Measurements from ENCODE around the gene USP26.
"Not testable (repeated sequence)": the region's sequence is repeated elsewhere in the genome, so short reads cannot be mapped to it uniquely, and the experiment has no call there.

USP26 gene, protein sequence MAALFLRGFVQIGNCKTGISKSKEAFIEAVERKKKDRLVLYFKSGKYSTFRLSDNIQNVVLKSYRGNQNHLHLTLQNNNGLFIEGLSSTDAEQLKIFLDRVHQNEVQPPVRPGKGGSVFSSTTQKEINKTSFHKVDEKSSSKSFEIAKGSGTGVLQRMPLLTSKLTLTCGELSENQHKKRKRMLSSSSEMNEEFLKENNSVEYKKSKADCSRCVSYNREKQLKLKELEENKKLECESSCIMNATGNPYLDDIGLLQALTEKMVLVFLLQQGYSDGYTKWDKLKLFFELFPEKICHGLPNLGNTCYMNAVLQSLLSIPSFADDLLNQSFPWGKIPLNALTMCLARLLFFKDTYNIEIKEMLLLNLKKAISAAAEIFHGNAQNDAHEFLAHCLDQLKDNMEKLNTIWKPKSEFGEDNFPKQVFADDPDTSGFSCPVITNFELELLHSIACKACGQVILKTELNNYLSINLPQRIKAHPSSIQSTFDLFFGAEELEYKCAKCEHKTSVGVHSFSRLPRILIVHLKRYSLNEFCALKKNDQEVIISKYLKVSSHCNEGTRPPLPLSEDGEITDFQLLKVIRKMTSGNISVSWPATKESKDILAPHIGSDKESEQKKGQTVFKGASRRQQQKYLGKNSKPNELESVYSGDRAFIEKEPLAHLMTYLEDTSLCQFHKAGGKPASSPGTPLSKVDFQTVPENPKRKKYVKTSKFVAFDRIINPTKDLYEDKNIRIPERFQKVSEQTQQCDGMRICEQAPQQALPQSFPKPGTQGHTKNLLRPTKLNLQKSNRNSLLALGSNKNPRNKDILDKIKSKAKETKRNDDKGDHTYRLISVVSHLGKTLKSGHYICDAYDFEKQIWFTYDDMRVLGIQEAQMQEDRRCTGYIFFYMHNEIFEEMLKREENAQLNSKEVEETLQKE

DNA sequence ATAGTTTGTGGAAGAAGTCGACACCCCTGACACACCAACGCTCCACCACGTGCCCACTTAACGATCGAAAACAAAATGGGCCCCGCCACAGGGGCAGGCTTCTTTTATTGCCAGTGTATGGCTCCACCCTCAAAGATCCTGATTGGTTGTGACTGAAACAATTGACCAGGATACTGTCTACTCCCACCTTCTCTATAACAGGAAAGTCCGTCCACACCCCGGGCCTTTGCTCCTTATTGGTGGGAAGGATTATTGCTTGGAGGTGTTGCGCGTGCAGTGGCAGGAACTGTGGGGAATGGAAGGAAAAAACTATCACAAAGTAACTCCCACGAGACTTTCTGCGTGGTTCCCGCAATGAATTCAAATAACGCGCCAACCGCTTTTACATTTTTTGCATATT lies at the start of gene USP26:
Gene USP26, minus strand, starts transcription at position 79 of the 400 bp plus-strand sequence. CDS start 68,889 bp downstream, outside the sequence.
- no peak for DNase-seq (ENCODE audit: low read depth, low spot score)

DNA sequence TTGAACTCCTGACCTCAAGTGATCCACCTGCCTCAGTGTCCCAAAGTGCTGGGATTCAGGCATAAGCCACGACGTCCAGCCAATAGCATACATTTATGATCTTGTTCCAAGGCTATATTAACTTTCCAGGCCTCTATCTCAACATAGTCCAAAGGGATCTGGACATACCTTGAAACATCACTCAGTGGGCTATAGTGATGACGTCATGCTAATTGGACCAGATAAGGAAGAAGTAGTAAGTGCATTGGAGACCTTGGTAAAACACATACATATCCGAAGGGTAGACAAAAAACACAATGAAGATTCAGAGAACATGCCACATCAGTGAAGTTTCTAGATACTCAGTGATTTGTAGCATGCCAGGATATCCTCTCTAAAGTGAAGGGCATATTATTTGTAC lies 37.4 kb upstream of the USP26 start:
- DNase-seq (ENCODE audit: low read depth, low spot score), result no peak

DNA sequence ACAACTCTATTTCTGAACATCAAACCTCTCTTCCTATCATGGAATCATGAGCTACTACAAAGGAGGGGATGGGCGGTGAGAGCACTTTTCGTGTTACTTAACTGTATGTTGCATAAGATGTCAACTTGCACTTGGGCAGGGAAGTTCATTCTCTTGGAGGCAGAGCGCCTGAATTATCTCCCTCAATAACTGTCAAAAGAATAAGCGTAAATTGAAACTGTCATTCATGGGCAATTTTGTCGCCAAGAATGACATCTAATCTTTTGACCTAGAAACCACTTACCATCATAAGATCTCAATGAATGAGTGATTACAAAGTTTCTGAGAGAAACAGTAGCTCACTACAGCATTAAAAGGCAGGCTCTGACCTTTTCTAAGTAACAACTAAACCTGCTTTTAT lies 23.5 kb upstream of the USP26 start:
- no peak for DNase-seq (ENCODE audit: low read depth, low spot score)

DNA sequence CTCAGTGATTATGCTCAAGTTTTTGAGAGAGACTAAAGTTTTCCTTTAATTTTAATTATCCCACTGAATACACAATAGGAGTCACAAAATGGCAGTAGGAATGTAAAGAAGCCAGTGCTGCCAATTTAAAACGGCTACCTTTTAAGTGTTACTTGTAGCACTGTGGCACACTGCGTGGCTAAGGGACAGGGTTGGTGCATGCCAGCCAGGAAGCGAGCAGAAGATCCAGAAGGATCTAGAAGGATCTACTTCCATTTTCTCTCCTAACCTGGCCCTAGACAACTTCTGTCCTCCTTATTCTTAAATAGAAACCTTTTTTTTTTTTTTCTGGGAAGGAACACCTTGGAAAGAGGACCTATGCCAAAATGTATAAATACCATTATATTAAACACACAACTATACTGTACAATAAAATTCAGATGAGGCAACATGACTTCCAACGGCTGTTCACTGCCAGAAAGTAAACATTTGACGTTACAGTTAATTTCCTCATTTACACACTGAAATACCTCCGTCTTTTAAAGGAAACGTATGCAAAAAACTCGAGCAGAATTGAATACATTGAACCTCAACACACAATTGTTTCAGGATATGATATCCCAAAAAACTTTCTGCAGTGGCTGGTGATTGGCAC lies 2.7 kb downstream of the USP26 start:
- no peak for DNase-seq (ENCODE audit: low read depth, low spot score)

DNA sequence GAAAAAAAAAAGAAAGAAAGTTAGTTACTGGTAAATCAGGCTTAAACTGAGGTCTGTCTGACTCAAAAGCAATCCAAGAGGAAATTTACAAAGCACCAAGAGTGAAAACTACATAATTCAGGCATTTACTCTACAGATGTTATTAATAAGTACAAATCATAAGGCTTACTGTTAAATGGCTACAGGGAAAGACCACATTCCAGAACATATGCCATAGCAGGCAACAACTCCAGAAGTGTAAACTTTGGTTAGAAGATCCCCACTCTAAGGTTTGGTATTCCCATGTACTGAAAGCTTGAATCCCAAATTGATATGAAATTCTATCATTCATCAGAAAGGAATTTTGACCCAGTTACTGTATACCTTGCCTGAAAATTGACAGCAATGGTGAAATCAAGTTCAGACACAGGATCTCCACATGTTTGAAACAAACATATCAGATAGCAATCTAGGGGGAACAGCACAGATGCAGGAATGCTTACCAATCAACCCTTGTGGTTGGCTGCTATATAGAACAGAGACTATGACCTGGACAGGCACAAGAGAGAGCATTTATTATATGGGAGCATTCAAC lies 6.6 kb downstream of the USP26 start:
- no peak for DNase-seq (ENCODE audit: low read depth, low spot score)

DNA sequence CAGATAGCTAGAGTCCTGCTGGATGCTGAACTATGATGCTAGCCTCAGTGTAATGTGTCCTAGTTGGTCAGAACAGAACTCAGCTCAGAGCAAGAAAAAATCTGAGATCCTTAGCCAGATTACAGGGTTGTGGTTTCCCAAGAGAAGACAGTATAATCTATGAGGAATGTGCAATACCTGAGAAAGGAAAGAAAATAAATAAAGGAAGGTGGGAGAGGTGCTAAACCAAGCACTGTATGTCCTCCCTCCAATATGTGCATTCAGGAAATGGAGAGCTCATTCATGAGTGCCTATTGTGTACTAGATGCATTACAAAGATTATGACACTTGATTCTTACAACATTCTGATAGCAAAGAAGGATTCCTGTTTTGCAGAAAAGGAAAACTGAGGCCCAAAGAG lies 7.5 kb downstream of the USP26 start:
- no peak for DNase-seq (ENCODE audit: low read depth, low spot score)

DNA sequence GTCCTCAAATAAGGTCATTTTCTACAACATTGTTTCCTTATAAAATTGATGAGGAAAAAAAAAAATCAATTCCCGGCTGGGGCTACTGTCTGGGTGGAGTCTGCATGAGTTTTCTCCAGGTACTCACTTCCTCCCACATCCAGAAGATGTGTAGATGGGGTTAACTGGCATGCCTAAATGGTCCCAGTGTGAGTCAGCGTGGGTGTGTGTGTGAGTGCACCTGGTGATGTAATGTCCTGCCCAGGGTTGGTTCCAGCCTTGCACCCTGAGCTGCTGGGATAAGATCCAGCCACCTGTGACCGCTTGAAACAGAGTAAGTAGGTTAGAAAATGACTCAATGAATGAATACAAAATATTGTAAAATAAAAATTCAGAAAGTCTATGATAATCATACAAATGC lies 11.1 kb downstream of the USP26 start:
- DNase-seq (ENCODE audit: low read depth, low spot score), result no peak

DNA sequence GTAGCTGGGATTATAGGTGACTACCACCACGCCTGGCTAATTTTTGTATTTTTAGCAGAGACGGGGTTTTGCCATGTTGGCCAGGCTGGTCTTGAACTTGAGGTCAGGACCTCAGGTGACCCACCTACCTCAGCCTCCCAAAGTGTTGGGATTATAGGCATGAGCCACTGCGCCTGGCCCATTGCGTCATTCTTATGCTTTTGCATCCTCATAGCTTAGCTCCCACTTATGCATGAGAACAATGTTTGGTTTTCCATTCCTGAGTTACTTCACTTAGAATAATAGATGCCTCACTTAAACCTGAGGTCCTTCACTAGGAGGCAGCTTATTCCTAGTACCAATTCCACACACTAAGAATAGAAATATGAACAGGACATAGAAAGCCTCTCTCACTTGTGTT lies 11.9 kb downstream of the USP26 start:
- DNase-seq (ENCODE audit: low read depth, low spot score), result not testable (repeated sequence)

DNA sequence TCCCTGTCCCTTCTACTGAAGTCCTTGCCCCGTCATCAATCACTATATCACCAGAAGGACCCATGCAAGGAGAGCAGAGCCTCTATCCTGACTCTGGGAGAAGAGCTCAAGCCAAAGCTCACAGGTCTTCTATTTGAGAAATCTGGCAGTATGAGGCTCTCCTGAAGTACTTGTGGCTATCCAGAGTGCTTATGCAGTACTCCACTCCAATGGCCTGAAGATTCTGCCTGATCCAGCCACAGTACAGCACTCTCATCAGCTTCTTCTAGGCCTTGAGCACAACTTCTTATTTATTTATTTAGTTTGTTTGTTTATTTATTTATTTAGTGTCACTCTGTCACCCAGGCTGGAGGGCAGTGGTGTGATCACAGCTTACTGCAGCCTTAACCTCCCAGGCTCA lies 13.0 kb downstream of the USP26 start:
- no peak for DNase-seq (ENCODE audit: low read depth, low spot score)

DNA sequence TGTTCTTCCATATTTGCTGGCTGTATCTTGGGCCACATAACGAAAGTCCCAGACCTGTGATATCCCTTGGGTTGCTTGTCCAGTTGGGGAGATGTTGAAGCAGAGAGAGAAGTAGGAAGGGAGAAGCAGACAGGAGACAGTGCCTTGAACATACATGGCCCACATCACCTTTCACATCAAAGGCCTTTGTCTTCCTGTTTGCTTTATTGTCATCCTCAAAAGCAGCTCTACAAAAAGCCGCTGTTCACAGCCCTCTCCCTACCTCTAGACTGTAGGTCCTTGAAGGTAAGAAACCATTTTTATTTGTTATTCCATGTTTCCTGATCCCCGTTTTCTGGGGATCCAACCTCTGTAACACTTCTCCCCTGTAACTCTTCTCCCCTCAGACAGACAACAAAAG lies 14.9 kb downstream of the USP26 start:
- no peak for DNase-seq (ENCODE audit: low read depth, low spot score)

DNA sequence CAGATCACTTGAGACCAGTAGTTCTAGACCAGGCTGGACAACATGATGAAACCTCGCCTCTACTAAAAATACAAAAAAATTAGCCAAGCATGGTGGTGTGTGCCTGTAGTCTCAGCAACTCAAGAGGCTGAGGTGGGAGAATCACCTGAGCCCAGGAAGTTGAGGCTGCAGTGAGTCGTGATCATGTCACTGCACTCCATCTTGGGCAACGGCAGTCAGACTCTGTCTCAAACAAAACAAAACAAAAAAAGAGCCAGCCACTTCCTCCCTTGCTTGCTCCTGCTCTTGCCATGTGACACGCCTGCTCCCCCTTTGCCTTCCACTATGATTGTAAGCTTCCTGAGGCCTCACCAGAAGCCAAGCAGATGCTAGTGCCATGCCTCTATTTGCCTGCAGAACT lies 19.1 kb downstream of the USP26 start:
- not testable (repeated sequence) for DNase-seq (ENCODE audit: low read depth, low spot score)

DNA sequence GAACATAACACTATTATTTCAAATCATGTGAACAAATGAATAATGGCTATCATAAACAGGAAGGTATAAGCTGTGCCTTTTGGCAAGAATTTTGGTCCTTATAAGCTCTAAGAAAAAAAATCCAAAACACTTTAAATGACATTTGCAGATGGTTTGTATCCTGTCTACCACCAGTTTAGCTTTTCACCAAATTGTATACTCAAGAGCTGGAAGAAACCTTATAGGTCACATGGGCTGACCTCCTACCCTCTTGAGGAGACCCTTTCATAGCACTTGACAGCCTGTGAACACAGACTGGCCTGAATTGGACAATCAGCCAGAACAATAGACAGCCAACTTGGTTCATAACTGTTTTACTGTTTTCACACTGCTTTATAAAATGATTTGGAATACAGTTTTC lies 24.3 kb downstream of the USP26 start:
- DNase-seq (ENCODE audit: low read depth, low spot score), result no peak

DNA sequence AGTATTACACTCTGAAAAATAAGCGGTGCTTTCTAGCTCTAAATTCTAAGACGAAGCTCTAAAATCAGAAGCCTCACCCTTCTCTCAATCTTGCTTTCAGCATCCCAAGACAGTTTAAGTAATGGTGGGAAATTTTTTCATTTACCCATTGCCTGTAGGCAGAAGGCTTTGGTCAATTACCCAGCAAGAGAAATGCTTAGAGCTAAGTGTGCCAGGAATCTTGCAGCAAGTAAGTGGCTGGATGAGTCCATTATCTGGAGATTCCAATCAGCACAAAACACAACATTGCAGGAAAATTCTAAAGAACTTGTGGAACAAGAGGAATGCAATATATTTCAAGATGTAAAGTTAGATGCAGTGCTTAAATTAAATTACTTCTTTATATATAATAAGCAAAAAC lies 28.4 kb downstream of the USP26 start:
- no peak for DNase-seq (ENCODE audit: low read depth, low spot score)

DNA sequence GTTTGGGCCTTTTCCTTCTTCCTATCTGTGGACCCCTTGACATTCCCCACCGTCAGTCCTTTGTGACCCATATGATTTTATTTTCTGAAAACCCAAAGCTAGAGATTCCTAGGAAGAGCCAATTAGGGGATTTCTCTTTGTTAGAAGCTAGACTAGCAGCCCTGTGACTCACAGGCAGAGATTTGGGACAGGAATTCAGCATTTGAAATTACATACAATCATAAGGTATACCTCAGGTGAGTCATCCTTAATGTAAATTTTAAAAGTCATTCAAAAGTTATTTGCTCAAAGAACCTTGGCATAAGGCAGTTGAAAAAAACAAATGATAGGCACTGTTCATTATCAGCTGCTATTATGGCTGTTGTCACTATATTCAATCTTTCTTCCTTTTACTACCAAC lies 40.6 kb downstream of the USP26 start:
- DNase-seq (ENCODE audit: low read depth, low spot score), result no peak

DNA sequence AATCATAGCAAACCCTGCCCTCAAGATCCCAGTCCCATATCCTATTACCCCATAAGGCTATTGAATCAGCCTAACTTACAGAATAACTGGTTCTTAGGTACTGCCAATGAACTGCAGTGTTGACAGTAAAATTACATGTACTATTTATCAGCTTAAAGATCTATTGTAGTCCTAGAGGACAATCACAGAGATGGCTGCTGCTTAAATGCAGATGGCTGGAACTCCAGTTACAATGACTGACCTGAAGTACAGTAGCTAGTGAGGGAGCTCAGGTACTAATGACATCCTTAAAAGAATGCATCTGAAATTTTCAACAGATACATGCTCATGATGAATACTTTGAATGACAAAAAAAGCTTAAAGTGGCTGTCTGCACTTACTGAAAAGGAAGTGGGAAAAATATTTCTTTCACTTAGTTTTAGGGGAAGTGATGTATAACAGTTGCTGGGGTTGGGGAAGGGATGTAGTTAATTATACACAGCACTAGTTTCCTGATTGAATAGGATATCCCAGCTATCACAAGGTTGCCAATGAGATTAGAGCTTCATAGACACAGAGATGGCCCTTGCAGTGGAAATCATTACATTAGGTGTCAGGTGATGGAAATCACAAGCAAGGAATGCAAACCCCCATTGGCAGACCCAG lies 42.0 kb downstream of the USP26 start:
- DNase-seq (ENCODE audit: low read depth, low spot score), result no peak

DNA sequence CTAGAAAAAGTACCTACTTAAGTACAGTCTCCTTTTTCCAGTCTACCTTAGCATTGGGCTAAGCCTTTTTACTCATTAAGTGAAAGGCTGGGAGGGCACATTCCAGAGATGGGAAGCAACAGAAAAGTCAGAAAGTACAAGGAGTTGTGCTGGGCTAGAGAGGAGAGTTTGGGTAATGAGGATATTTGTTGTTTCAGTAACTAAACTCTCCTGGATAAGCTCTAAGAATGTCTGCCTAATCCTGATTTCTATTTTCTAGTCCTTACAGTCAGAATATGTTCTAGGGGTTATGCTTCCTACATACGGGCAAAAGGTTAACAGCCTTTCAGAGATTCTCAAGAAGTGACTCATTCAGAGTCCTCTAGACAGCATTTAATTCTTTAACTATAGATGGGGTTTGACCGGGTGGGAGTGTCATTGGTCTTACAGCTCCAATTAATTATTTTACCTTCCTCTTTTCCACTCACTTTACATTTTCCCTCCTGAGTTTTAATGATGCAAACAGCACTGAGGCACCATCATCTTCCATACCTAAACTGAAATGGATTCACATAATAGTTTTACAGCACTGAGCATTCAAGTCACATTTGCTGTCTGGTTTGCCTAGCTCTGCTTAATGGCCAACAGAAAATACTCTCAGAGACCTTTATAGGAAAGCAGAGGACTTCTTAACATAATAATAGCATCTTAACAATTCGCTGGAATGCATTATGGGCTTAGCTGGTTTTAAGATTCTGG lies 42.9 kb downstream of the USP26 start:
- DNase-seq (ENCODE audit: low read depth, low spot score), result no peak

DNA sequence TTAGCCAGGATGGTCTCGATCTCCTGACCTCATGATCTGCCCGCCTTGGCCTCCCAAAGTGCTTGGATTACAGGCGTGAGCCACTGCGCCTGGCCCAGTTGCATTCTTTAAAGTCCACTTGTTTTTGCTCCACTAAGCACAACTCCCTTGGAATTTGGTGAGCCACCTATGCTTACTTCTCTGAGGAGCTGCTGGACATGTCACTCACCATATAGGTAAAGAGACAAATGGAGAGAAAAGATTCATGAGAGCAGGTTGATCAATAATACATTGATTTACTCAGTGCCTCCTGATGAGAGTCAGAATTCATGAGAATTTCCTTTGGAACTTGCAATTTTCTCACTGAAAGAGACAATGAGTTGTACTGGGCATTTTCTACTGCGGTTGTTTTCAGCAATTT lies 48.2 kb downstream of the USP26 start:
- no peak for DNase-seq (ENCODE audit: low read depth, low spot score)

DNA sequence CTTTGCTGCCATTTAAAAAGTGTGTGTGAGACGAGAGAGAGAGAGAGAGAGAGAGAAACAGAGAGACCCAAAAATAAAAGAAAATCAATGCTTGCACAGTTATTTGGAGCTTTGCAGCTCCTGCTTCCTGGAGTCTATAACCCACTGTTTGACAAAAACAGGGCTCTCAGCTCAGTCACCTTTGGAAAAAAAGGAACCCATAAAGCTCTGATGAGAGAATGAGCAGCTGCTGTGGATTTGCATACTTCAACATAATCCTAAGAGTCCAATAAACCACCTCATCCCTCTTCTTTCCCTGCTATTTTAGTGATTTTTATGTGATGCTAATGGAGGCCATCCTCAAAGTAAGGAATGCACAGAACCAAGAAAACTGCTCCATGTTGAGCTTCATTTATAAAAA lies 50.3 kb downstream of the USP26 start:
- no peak for DNase-seq (ENCODE audit: low read depth, low spot score)

DNA sequence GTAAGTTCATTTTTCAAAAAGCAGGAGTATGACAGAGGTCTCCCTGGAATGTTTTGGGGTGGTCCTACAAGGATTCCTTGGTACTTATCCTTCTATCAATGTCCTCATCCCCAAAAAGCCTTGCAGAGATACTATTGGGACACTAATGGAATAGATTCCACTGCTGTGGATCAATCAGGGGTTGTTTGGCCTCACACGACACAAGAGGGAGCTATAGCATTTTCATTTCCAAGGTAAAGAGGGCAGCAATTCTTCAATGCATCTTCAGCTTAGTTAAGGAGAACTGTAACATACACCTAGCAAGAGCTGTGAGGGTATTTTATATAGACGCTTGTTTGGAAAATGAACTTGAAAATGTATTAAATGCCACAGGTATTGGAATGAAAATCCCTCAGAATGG lies 50.9 kb downstream of the USP26 start:
- DNase-seq (ENCODE audit: low read depth, low spot score), result no peak

DNA sequence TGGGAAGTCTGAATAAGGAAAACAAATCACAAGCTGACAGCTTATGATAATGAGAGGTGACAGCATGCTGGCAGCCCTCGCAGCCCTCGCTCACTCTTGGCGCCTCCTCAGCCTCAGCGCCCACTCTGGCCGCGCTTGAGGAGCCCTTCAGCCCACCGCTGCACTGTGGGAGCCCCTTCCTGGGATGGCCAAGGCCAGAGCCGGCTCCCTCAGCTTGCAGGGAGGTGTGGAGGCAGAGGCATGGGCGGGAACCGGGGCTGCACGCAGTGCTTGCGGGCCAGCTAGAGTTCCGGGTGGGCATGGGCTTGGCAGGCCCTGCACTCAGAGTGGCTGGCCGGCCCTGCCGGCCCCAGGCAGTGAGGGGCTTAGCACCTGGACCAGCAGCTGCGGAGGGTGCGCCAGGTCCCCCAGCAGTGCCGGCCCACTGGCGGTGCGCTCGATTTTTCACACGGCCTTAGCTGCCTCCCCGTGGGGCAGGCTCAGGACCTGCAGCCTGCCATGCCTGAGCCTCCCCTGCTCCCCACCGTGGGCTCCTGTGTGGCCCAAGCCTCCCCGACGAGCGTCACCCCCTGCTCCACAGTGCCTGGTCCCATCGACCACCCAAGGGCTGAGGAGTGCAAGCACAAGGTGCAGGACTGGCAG lies 52.6 kb downstream of the USP26 start:
- not testable (repeated sequence) for DNase-seq (ENCODE audit: low read depth, low spot score)

Data from brain pericyte (primary cell).